Retina (tissue), 1 donor: Measurements from ENCODE around the gene PNMA6E.

ENCODE experiments used
- DNase-seq: peaks from one replicate; pipeline ENCODE4 v3.0.0-alpha.2; 2016

PNMA6E gene

DNA sequence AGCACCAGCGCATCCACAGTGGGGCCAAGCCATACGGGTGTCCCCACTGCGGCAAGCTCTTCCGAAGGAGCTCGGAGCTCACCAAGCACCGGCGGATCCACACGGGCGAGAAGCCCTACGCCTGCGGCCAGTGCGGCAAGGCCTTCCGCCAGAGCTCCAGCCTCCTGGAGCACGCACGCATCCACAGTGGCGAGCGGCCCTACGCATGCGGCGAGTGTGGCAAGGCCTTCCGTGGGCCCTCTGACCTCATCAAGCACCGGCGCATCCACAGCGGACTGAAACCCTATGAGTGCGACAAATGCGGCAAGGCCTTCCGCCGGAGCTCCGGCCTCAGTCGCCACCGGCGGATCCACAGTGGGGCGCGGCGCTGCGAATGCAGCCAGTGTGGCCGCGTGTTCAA is 53.6 kb downstream of the PNMA6E start:
- no peak for DNase-seq
